Cardiac fibroblast (primary cell): ENCODE data around the gene P2RY14.

Experiments
- DNase-seq, 2 donors: peaks; one replicate each; pipeline versions ENCODE4 v3.0.0 to v3.0.0-alpha.2; 2010; ENCODE audit warnings: low read depth in 2 of 2
- H3K4me3 ChIP-seq, 2 donors: replicated peaks in 1 of 2; 1 replicate in 1 of 2; 2 replicates in 1 of 2; pipeline ENCODE4 v1.5.1; 2011; ENCODE audit warnings: low read depth in 2 of 2, low read length in 2 of 2, mild to moderate bottlenecking in 2 of 2, moderate library complexity in 1 of 2
- TF ChIP-seq, protein P1 (sequence below): IDR thresholded peaks from one replicate; pipeline ENCODE4 v1.5.1; 2011; ENCODE audit warnings: low read depth, mild to moderate bottlenecking, low read length, inconsistent platforms

The P2RY14 gene

GRCh38 chr3:151281671-151282324, 3.5 kb upstream of the P2RY14 start:
- TF ChIP-seq, protein P1, sequence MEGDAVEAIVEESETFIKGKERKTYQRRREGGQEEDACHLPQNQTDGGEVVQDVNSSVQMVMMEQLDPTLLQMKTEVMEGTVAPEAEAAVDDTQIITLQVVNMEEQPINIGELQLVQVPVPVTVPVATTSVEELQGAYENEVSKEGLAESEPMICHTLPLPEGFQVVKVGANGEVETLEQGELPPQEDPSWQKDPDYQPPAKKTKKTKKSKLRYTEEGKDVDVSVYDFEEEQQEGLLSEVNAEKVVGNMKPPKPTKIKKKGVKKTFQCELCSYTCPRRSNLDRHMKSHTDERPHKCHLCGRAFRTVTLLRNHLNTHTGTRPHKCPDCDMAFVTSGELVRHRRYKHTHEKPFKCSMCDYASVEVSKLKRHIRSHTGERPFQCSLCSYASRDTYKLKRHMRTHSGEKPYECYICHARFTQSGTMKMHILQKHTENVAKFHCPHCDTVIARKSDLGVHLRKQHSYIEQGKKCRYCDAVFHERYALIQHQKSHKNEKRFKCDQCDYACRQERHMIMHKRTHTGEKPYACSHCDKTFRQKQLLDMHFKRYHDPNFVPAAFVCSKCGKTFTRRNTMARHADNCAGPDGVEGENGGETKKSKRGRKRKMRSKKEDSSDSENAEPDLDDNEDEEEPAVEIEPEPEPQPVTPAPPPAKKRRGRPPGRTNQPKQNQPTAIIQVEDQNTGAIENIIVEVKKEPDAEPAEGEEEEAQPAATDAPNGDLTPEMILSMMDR: no peak
- peak; percentile 20 to 81 for DNase-seq
- H3K4me3 ChIP-seq: no peak overlapping the region

DNA sequence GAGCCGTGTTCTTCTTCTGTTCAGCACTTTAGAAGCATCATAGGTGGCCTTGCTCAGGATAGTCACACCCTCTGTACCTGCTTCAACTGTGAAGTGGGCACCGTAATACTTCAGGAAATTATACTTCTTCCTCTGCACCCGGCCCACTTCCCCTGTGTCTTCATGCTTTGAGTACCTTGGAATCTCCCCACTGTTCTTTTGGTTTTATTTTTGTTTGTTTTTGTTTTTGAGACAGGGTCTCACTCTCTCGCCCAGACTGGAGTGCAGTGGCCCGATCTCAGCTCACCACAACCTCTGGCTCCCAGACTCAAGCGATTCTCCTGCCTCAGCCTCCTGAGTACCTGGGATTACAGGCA, 1.7 kb downstream of the P2RY14 start:
- DNase-seq: no peak
- TF ChIP-seq, protein P1: no peak
- no peak overlapping the region for H3K4me3 ChIP-seq

GRCh38 chr3:151276038-151276686, 2.2 kb downstream of the P2RY14 start:
- H3K4me3 ChIP-seq: no peak overlapping the region
- no peak for DNase-seq
- TF ChIP-seq, protein P1: no peak

GRCh38 chr3:151275091-151275490, 3.3 kb downstream of the P2RY14 start:
- H3K4me3 ChIP-seq: no peak overlapping the region
- DNase-seq: no peak
- TF ChIP-seq, protein P1: no peak

DNA sequence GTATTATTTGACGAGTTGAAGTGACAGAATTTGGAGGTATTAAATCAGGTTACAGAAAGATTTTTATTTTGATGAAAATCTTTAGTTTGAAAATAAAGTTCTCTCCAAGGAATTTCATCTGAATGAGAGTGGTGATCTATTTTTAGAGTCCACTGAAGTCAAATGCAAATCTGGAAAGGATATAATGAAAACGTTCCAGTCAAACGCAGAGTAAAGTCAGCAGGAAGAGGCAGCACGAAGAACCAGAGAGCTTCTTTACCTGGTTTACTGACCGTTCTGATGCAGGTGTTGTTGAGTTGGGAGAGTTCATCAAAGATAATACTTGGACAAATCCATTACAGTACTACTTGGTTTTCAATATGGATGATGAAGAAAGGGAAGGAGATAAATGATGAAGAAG, 8.7 kb downstream of the P2RY14 start:
- H3K4me3 ChIP-seq: no peak overlapping the region
- TF ChIP-seq, protein P1: no peak

GRCh38 chr3:151268267-151269235, 9.8 kb downstream of the P2RY14 start:
- no peak overlapping the region for H3K4me3 ChIP-seq
- no peak for DNase-seq
- TF ChIP-seq, protein P1: no peak

More for the DNA sequence above, 8.7 kb downstream of the P2RY14 start:
- DNase-seq: no peak
